GM19099 (cell line): ENCODE data around the gene SPOCK1.

Experiments
- POLR2A ChIP-seq: IDR thresholded peaks from 3 replicates; pipeline ENCODE4 v1.6.1; 2011; ENCODE audit warnings: low read depth; ENCODE audit not compliant: insufficient read length; ENCODE audit errors: extremely low read depth

SPOCK1 gene

DNA sequence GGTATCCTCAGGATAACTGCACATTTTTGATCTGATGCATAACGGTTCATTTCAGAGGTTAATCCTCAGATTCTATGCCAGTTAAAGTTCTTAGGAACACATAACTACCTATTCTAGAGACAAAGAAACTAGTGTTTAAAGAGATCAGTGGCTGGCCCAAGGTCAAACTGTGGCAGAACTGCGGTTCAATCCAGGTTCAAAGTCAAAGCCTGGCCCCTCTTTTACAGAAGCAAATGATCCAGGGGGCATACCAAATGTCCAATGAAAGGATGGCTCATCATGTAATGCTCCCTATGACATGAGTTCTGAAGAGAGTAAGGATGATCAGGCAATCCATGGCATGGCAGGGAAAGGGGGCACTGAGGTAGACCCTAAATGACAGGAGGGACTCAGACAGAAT lies 283.3 kb downstream of the SPOCK1 start:
- TF ChIP-seq POLR2A, result no peak

DNA sequence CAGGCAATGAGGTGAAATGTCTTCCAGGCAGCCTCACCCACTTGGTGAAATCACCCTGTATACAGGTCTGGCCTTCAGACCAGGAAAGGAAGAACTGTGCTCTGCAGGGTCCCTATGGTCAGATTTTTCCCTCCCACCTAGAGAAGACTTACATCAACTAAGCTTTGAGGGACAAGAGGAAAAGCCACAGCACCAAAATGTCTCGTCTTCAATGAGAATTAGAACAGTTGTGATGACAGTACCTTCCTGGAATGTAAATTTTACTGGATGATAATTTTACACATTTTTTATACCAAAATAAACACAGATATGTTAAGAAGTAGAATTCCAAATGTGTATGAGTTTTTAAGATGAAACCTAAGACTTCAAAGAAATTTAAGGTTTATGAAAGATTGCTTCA lies 283.9 kb downstream of the SPOCK1 start:
- TF ChIP-seq POLR2A, result no peak

DNA sequence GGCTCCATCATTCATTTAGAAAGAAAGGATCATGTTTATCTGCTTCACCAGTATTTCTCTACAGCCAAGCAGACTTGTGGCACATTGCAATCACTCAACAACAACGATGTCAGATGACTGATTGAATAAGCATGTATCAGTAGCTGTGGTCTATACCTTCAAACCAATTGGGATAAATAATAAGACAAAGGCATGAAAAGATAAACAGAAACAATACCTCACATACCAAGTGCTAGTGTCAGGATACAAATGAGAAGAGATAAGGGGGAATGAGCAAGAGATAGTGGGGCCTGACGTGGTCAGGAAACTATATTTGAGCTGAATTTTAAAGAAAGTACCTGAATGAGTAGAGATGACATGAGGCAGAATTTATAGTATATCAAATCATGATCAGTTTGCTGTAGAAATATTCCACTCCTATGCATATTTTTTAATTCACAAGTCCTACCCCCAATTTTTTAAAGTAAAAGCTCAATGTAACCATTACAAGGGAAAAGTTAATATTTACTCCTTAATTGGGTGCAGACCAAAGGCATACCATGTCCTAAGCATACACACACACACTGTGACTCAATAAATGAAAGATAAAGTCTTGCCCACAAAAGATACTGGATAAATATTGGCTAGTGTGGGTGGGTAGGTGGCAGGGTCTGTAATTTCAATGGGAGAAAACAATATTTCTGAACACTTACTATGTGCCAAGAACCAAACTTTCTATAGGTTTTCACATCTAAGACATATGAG lies 284.5 kb downstream of the SPOCK1 start:
- no peak for TF ChIP-seq POLR2A

DNA sequence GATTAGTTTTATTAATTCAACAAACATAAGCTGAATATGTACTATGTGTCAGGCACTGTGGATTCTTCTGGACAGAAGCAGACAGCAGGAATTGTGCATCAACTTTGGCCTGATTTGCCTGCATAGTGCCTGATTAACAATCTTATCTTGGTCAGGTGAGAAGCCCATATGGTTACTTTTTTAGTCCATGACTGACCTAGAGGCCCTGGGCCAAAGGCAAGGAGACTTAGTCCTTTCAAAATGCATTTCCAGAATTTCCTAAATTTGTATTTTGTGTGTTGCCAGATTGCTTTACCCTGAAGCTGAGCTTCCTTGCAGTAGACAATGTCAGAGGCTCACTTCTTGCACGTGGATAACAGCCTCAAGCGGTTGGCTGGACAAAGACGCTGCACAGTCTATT lies 286.7 kb downstream of the SPOCK1 start:
- TF ChIP-seq POLR2A, result no peak

DNA sequence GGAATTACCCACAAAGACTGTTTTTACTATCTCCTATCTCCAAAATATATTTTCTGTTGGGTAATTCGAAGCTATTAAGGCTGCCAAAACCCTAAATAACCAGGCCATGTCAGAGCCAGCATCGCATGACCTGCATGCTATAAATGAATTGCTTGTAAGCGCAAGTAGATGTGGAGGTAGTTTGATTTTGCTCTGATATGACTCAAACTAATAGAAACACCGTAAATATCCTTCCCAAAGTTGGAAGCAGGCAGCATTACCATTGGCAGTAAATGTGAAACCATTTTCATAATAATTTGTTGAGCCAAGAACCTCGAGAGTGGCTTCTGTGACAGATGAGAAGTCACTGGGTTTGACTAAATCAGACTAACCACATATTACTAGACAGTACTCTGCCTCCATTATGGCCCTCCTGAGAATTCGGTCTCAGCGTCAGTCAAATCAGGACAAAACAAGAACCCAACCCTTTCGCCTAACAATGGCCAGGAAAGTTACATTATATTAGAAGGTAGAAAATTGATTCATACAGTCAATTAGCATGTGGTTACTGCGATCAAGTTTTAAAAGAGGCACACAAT lies 289.8 kb downstream of the SPOCK1 start:
- TF ChIP-seq POLR2A, result no peak

DNA sequence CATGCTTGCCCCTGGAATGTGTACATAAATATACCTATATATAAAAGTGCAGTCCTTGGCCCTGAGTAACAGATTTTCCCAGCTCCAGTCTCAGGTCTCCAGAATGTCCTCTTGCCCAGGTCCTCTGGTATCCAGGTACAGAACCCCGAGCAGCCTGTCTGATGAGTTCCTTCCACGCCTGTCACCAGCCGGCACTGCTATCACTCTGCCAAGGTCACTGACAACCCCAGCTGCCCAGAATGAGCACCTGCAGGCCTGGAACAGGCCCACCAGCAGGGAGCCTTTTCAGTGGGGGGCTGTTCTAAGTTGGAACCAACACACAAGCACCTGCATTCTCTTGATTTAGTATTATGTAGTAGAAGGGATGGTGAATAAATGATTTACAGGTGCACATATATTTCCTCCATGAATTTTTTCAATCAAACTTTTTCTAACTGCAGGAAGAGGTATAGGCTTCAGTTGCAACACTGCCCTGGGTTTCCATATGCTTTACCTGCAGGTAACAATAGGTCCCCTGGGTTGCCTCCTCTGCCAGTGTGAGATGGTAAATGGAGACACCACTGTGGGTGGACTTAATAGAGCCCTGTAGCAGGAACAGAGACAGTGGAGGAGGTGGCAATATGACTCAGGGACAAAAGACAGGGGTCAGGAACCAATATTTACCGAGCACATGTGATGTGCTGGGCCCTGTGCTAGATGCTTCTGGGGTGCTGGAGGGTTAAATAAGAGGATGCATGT lies 291.9 kb downstream of the SPOCK1 start:
- no peak for TF ChIP-seq POLR2A

DNA sequence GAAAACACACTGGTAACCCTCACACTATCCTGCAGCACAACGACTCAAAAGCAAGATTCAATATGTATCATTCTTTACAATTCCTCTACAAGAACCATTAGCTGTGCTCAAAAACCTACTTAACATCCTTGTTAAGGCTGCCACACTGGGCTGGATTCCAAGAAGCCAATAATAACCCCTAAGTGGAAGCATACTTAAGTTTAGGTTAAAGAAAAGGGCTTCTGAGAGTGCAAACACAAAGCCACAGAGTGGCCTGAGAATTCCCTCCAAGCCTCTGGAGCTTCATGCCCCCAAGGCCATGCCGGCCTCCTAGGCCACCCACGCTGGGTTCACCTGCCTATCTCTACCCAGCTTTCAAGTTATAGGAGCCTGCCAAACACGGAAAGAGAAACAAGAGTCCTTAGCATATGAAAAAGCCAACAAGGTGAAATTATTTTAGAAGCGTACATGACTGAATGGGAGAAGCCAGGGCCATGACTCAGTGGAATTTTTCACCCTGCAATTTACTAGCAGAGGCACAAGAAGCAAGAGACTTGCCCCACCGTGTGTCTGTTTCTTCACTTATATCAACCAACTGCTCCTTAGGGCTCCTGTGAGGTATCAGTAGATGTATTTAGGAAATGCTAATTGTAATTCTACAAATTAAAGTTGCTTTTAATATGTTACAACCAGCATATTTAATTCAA lies 293.0 kb downstream of the SPOCK1 start:
- TF ChIP-seq POLR2A, result no peak

DNA sequence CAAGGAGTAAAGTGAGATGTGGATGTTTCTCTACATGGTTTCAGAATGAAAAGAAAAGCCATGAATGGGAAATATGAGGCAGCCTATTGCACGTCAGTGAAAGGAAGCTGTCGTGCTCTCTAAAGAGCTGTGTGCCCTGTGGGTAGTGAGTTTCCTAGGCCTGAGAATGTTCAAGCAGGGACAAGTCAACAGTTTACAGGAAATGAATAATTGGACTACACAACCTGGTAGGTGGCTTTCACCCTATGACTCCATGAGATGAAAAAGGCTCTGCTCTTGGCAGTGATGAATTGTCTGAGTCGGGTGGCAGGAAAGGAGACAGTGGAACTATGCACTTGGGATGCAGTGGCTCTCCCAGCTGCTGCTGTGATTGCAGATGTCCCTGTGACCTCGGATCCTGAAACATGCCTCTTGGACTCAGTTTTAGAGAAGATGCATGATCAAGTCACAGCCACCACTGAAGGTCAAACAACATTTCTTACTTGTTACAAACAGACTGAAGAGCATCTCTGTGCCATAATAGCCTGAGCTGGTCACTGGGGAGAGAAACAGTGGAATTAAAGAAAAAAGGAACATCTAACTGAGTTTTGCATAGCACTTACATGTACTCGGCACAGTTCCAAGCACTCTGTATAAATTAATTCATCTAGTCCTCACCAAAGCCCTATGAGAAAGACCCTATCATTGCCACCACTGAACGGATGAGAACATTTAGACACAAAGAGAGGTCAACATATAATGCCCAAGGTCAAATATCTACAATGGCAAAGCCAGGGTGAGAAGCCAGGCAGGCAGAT lies 293.7 kb downstream of the SPOCK1 start:
- TF ChIP-seq POLR2A, result no peak

DNA sequence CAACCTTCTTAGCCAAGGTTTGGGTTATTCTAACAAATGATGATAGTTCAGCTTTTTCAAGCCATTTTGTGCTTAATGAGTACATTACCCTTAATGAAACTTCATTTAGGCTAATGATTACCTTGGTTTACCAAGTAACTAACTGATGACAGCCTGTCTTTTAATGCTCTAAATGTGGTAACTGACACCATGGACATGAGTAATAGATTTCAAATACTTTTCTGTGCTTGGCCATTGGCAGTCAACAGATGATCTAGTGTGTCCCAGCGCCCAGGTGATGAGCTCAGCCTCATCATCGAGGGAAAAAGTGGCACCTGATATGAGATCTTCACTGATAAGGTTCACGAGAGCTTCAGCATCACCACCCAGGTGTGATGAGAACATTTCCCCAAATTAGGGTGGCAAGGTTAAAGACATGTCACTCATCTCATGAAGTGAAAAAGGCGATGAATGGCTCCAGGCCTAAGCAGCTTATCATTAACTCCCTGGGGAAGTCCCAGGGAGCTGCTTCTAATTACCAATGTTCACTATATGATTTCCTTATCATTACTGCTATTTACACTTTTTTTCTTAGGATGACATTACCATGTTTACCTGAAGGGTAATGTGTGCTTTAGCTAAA lies 296.0 kb downstream of the SPOCK1 start:
- TF ChIP-seq POLR2A, result no peak

DNA sequence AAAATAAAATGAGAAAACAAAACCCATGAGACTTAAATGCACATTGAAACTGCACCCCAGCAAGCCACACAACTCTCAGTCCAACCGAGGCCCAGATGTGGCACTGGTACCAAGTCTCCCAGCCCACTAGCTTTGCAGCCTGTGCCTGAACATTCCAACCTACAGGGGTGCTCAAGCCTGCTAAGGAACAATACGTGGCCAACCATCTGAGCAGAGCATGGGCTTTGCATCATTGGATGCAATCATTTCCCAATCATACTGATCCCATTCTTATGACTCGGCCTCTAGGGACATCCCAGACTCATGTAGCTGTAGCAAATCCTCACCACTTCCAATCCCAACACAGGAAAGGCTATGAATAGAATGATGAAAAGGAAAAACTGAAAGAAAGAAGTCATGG lies 297.2 kb downstream of the SPOCK1 start:
- TF ChIP-seq POLR2A, result no peak

DNA sequence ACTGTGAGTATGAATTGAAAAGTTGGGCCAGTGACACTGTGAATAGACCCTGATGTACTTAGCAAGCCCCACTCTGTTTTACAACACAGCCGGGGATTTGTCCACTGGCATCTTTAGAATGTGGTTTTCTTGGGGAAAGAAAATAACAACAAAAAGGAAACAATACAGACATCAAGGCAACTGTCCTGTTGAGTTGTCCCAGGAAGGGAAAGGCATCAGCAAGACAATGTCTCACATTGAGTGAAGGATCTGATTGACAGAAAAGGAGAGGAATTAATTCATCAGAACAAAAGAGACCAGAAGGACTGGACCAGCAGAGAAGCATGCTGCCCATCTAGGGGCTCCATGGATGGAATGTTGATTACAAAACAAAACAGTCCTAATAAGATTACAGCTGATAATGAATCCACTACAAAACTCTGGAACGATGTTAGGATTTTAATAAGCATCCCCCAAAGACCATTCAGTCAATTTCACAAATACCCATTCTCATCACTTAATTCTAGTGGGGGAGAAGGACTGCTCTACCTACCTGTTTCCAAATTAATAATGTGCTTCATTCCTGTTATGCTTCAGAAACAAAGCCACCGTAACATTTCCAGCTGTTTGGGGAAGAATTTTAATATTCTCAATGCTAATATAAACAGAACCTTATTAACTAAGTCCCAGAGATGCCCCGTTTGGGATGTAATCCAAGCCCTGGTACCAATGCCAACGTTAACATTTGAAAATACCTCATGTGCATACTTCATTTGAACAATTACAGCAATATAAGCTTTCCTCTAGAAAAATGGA lies 298.0 kb downstream of the SPOCK1 start:
- no peak for TF ChIP-seq POLR2A

DNA sequence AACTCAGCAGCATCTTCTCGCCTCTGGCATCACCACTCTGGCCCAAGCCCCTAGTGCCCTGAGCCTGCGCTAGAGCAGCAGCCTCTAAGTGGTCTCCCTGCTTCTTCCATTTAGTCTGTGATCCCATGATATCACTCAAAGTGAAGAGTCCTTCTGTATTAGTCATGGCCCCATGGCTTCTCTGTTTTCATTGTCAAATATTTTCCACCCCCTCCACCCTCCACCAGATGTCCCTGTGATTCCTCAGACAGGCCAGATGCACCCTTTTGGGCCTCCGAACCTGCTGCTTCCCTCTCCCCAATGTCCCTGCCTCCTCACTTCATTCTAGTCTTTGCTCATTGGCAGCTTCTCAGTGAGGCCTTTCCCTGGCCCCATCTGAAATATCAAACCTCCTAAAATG lies 299.2 kb downstream of the SPOCK1 start:
- no peak for TF ChIP-seq POLR2A

DNA sequence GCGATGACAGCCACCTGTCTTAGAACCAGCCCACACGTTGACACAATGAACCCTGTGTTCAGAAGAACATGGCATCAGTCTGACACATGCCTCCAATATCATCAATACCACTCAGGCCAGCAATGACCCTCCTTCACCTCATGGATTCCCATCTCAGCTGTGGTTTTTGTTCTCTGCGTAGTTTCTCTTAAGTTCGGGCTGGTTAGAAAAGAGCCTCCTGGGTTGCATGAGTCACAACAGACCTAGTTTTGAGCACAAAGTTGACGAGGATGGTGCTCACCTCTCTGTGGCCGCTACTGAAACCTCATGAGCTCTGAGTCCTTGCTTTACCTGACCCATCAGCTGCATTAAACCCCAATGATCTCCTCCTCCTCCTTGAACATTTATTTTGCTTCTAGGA lies 299.9 kb downstream of the SPOCK1 start:
- no peak for TF ChIP-seq POLR2A

DNA sequence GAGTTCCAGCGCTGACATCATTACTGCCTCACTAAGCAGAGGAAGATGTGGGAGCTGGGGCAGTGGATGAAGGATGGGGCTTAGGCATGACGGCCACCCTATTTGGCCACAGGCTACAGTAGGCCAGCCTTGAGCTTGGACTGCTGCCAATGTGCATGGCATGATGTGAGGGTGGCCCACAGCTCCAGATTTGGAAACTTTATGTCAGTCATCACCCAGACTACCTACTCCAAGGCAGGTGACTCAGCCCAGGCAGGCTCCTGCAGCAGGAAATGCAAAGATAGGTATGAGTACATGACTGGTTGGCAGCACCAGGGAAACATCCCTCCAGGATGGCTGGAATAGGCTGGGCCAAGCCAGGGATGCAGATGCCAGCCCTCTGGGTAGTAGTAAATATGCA lies 303.6 kb downstream of the SPOCK1 start:
- no peak for TF ChIP-seq POLR2A

DNA sequence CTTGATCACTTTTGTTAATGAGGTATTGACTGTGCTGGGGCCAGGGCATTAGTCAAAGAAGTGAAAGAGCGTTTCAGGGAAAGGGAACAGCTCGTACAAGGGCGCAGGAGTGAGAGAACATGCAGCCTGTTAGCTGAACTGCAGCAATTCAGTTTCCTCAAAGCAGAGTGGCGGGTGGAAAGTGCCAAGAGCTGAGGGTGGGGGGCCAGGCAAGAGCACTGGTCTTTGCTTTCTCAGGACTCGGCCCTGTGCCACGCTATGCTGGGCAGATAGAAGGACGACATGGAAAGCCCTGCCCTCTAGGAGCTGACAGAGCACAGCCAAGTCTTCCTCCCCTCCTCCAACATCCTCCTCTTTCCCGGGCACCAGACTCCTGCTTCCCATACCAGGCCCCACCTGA lies 304.8 kb downstream of the SPOCK1 start:
- TF ChIP-seq POLR2A, result no peak
